GM18511 (cell line): ENCODE results near the gene ADAMTS14.

Experiments
- ATAC-seq: cut with Tn5 transposase; IDR thresholded peaks from one replicate; pipeline ENCODE4 v1.9.1; 2021; ENCODE audit warnings: mild to moderate bottlenecking, moderate library complexity; ENCODE audit not compliant: unreplicated experiment

Gene ADAMTS14

DNA sequence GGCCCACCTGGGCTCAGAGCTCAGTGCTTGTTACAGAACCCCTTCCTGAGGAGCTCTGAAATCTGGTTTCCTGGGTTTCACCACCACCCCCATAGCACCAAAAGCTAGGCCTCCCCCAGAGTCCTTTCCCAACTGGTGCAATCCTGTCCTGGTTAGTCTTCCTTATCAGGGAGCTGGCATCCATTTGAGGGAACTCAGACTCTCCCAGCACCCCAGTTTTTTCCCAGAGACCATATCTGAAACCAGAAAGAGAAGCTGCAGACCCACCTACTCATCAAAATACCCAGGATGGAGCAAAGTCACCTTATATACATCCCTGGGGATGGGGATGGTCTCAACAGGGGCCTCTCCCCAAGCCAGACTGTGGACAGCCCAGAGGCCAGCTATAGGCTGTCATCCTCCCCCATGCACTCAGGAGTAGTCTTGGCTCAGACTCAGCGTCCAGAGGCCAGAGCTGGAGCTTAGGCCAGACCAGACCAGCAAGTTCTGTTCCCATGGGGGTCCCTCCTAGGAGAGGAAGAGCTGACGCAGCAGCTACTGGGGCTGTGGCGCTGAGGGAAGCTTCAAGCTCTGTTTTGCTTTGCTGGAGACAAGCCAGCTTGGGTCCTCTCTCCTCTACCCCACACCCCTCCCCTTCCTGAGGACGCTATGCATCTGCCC lies 109.9 kb downstream of the ADAMTS14 start:
- ATAC-seq: no peak

DNA sequence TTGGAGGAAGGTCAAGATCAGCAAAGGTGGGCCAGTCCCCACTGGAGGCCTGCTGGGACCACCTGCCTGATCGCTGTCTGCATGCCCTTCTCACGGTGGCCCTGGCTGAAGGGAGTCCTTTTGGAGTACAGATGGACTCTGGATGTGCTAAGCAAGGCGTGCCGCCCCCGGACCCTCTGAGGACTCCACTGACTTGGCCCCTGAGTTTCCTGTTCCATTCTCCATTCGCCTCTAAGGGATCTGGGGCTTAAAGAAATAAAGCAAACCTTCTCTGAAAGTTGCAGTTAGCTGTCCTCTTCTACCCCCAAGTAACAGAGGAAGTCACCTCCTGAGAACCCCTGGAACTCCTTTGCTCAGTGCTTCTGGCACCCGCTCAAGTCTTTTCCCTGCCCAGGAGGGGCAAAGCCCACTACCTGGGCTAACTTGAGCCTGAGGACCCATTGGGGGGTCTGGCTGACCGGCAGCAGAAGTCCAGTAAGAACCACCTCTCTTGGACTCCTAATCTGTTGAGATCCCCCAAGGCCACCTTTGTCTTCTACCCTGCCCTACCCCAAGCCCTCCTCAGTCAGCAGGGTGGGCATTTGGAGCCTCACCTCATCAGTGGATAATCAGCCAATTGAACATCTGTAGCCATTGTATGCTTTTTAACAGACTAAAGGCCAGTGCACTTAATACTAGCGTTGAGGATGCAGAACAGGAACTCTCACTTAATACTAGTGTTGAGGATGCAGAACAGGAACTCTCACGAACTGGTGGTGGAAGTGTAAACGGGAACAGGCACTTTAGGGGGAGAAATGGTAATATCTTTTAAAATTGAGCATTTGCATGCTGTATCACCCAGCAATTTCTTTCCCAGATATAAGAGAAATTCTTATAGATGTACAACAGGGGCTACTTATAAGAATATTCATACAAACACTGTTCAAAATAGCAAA lies 110.7 kb downstream of the ADAMTS14 start:
- ATAC-seq: no peak

DNA sequence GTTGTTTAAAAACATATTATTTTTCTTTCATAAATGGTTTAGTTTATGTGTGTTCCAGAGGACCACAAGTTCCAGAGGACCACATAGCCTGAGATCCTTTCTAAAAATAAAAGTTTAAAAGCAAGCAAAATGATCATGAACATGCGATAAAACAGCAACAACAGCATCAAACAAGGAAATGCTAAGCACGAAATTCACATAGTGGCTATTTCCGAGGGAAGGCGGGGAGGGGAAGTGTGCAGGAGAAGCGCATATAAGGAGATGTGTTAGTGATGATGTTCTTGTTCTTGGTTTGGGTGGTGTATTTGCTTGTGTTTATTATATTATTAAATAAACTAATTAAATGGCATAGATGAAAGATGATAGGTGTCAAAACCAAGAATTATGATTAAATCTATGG lies 111.7 kb downstream of the ADAMTS14 start:
- no peak for ATAC-seq

DNA sequence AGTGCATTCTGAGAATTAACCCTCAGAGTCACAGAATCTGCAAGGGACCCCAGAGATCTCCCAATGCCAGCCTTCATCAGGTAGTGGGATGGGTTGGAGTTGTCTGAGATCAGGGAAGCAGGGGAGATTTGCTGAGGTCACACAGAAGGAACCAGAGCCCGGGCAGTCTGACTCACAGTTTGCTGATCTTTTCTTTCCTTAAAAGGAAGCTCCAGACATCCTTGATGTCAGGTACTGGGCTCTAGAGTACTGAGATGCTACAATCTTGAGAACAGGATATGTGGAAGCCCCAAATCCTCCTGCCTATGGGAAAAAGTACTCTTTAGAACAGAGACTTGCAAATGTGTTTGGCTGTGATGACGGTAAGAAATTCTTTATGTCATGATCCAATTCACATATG lies 112.2 kb downstream of the ADAMTS14 start:
- no peak for ATAC-seq

DNA sequence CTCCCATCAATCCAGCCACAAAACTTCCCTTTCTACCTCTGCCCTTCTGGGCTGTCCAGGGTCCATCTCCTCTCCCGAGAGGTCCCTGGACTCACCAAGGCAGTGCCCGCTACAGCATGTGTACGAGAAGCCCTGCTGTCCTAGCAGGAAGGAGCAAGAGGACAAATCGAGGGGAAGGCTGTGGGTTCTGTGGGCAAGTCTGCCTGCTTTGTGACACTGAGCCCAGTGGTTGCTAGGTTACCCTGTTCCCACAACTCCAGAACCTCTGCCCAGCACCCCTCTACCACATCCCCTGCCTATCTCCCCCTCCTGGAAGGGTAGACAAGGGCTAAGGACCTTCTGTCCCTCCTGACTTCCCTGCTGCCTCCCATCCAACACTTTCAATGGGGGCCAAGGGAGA lies 112.9 kb downstream of the ADAMTS14 start, which contains the start of gene TBATA:
TBATA (minus strand) TSS at position 188 of the 400 bp plus-strand sequence. CDS start 1,998 bp downstream, outside the sequence.
- no peak for ATAC-seq

DNA sequence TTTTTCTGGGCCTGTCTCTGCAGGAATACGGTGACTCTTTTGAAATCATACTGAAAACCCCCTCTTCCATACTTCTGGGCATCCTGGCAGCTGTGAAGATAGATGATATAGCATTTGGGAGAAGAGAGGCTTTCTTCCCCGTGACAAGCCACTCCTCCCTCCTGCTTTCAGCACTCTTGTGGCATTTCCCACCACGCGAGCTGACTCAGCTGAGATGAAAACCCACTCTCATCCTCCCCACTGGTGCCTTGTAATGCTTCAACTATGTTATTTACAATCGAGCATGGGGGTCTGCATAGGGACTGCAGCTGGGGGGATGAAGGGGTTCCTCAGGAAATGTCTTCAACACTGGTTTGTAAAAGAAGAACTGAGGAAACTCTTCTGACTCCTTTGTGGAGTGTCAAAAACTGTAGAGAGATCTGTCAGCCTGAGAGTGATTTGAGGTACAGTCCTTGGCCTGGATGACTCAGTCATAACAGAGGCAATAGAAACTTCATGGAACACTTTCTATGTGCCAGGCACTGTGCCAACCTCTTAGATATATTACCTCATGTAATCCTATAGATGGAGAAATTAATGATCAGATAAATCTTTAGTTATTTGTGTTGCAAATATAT lies 114.6 kb downstream of the ADAMTS14 start:
- no peak for ATAC-seq

DNA sequence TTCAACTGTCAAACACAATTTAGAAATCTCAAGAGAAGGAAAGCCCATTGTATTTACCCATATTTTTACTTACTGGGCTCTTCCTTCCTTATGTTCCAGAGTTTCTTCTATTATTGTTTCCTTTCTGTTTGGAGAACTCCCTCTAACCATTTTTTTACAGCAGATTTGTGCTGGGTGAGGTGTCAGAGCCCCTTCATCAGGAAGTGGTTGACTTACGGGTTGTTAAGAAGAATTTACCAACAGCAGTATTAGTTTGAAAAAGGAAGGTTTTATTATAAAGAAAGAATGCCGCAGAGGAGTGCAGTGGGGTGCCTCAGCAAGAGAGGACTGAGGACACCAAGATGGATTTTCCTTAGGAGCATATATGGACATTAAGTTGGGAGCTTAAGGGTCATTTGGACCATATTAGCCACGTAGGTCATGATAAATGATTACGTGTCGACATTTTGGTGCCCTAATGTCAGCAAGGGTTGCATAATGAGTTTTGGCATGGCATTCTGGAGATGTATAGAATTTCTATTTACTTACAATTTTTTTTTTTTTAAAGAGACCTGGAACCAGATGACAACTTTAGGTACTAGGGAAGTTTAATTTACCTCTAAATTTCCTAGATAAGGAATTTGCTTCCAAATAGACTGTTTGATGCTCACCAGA lies 119.2 kb downstream of the ADAMTS14 start:
- ATAC-seq: no peak

DNA sequence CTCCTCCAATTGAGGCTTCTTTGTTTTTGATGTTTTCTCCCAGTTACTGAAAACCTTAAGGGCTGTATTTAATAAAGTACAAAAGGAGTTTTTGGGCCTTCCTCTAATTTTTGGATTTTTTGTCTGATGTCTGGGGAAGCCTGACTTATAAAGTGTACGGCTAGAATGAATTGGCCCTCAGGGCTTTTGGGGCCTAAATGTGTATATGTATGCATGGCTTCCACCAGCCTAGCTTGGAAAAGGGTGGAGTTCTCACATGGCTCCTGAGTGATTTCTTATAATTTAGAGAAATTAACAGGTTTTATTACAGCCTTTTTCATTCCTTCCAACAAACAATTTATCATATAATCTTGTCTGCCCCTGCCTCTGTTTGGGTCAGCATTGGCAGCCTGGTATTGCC lies 123.3 kb downstream of the ADAMTS14 start:
- no peak for ATAC-seq

DNA sequence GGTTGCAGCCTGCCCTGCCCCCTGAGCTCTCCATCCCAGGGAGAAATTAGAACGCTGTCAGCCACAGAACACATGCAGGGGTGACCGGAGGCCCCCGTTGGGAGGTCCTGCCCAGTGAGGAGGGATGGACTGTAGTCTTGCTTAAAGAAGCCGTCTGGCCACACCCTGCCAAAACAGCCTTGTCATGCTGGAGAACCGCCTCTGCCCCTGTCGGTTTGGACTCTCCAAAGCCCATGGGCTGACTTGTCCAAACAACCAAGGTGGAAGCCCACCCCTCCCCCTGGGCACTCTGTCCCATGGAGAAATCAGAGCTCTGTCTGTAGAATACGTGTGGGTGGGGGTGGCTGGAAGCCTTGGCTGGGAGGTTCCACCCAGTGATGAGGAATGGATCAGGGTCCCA lies 125.5 kb downstream of the ADAMTS14 start:
- no peak for ATAC-seq

DNA sequence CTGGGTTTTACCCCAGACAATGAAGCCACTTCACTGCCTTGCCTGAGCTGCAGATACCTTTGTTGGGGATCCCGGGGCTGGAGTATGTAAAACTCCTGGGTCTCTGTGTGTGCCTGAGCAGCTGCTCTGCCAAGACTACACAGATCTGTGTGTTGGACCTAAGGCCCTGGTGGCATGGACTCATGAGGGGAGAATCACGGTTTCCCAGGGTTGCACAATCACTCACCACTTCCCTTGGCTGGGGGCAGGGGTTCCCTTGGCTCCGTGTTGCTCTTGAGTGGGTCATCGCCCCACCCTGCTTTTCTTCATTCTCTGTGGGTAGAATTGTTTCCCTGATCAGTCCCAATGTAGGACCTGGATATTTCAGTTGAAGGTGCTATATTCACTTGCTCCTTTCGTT lies 126.8 kb downstream of the ADAMTS14 start:
- ATAC-seq: no peak

DNA sequence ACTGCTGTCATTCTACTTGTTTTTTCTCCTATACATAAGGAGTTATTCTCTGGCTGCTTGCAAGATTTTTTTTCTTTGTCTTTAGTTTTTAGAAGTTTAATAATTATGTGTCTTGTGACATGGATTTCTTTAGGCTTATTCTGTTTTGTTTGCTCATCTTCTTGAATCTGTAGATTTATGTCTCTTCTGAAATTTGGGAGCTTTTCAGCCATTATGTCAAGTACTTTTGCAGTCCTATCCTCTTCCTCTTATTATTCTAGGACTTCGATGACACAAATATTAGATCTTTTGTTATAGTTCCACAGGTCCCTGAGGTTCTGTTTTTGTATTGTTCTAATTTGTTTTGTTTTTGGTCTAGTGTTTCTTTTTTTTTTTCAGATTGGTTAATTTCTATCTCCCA lies 129.5 kb downstream of the ADAMTS14 start:
- ATAC-seq: no peak

DNA sequence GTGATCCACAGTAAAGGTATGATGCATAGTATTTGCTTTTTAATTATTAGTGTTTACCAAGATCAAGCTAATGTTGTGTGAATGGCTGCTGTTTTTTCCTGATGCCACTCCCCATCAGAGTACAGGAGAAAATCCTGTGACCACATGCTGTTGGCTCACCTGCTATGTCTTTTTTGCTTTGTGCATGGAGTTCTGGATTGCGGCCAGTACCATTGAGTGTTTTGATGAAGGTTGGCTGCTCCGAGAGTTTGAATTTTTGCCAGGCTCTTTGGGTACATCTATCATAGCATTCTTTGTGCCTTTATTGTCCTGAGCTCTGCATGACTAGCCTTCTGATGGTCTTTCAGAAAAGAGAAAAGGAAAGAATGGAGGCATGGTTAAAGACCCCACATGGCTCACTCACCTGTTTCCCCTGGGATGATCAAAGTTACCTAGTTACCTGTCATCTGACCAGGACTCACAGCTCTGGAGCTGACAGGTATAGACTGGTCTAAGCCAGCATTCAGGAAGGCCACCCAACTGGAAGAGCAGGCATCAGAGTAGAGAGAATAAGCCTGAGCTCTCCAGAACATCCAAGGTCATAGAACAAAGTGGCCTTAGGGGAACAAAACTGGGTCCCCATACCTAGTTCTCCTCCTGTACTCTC lies 131.6 kb downstream of the ADAMTS14 start:
- ATAC-seq: no peak

DNA sequence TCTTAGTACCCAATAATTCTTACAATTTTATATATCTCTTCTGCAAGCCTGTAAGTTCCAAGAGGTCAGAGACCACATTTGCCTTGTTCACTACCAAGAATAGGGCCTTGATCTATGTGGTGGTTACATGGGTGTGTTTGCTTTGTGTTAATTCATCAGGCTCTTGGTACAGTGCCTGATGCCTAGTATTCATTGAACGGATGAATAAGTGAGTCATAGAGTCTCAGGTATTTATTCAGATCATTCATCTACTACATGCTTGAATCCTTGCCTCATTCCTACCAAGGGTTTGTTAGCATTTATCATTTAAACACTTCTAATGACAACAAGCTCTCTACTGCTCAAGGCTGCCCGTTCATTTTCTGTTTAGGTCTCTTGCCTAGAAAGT lies 132.1 kb downstream of the ADAMTS14 start:
- ATAC-seq: no peak

DNA sequence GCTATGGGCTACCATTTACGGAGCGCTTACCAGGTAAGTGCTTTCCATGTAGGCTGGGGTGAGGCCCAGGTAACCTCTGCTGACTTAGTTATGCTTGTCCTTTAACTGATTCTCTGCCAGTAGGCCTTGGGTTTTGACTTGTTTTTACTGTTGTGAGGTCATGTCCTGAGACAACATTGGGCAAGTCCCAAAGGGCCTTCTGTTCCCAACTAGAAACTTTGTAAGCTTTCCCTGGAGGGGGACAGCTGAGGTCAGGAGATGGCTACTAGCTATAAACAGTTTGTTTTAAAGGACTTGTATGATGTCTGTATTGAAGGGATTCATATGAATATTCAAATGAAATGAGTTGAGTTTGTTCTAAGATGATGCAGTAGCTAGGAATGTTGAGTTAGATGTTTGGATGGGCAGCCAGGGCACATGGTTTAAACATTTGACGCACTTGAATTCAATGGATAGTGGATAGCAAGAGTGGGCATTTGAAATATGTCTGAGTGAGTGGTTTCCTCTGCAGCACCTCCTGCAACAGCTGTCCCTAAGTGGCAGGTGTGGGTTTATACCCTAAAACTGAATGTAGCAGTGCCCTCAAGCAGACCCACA lies 133.4 kb downstream of the ADAMTS14 start:
- ATAC-seq: no peak

DNA sequence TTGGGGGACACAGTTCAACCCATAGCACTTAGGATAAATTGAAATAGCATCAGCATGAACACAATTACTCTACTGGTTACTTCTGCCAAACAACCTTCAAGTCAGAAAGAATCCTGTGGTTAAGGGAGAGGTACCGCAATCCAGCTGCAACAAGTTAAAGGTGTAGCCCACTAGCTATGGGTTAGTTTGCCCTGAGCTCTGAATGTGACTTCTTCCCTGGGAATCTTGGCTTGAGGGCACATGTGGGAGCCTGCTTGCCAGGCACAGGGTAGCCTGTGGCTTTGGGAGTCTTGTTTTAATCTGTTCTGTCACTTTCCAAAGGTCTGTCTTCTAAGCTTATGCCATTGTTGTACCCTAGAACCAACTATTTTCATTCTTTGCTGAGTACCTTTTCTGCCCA lies 134.5 kb downstream of the ADAMTS14 start:
- ATAC-seq: no peak

DNA sequence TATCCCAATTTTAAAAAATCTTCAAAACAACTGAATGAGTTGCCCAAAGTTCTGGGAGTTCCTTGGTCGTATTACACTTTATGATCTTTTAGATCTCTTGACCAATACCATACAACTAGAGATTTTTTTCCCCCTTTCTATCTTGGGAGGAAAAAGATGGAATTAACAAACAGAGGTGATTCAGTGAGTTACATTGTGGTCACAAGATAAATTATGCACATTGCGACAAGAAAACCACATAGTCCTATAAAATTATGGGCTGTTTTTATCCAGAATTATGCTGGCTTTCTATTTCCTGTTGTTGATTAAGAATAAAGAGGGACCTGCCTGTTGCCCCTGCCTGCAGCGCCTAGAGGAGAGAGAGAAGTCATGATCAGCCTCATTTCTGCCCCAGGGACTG lies 135.2 kb downstream of the ADAMTS14 start:
- no peak for ATAC-seq

DNA sequence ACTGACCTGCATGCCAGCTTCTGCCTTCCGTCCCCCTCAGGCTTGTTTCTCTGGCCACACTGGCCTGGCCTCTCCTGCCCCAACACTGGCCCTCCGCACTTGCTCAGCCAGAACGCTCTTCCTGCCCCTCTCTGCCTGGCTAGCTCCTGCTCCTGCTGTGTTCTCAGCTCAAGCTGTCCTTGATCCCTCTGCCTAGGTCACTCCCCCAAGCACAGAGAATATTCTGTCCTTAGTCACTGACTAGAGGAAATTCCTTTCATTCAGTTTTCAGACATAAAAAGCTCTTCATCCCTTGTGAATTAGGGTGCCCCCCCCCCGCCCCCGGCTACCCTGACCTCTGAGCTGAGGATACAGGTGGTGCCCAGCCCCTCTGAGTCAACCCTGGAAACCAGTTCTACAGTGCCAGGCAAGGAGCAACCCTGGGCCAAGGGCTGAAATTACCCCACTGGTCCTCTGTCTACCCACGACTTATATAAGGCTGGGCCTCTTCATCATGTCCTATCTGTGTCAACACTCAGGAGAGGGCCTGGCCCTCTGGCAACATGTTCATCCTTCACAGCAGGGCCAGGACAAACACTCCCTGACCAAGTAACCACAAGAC lies 136.8 kb downstream of the ADAMTS14 start:
- ATAC-seq: no peak

DNA sequence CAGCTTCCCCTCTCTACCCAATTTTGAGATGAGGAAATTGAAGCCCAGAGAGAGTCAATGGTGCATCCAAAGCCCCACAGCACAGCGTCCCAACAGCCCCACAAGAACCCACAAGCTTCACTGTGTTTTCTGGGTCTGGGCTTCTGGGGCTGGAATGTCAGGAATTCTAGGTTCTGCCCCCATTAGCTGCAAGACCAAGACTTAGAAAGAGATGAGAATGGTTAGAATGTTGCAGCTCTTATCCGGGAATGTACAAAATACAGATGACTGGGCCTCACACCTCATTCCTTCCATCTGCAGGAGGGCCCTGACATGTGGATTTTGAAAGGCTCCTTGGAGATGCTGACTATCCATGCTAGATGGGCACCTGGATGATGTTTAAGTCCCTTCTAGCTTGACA lies 137.4 kb downstream of the ADAMTS14 start:
- ATAC-seq: no peak

DNA sequence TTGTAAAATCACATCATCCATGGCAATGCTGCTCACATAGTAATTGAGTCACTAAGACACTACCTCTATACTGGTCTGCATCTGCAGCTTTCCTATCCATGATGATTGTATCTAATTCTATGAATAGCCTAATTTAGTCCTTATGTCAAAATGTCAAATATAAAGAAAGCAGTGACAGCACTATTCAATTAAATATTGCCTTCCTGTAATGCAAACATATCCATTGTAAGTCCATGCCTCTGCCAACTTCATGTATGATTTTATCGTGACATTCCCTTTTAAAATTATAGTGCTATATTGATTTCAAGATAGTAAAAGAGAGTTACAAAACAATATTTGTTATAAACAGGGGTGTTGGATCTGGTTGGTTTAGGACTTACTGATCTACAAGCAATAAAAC lies 138.7 kb downstream of the ADAMTS14 start:
- ATAC-seq: no peak

DNA sequence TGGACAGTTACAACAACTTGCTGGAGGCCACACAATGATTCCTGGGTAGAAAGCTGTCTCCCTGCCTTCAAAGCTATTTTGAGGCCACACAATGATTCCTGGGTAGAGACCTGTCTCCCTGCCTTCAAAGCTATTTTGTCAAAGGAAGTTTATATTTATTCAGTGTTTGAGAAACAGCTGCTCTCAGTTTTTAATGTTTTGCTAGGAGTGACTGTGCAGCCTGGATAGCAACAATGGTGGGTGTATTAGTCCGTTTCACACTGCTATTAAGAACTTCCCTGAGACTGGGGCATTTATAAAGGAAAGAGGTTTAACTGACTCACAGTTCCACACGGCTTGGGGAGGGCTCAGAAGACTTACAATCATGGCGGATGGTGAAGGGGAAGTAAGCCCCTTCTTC lies 139.6 kb downstream of the ADAMTS14 start:
- no peak for ATAC-seq
